Adrenal gland (tissue), 12 donors: ENCODE results near the gene MAN2B2. TPM values are rescaled to one million over a fixed set of nuclear protein-coding genes. Genes with fewer than 3 reads are reported as not detected.

Source experiments
- DNase-seq, 7 donors: peaks; one replicate each; pipeline ENCODE4 v3.0.0-alpha.2; 2019 to 2020
- H3K27ac ChIP-seq, 5 donors: fragments of 200-600 bp; sonication (generic) in 4 of 5; 1 replicate in 3 of 5; 2 replicates in 2 of 5; pipeline versions ENCODE4 v1.5.1 to v1.8.0; 2016 to 2020; ENCODE audit warnings: mild to moderate bottlenecking in 1 of 5
- H3K27me3 ChIP-seq: fragments of 200-600 bp; 2 replicates; pipeline ENCODE4 v1.8.0; 2021
- H3K36me3 ChIP-seq, 2 donors: fragments of 200-600 bp; replicated peaks in 1 of 2; 1 replicate in 1 of 2; 2 replicates in 1 of 2; pipeline versions ENCODE4 v1.5.1 to v1.8.0; 2018 to 2022
- H3K4me1 ChIP-seq, 2 donors: fragments of 200-600 bp; replicated peaks in 1 of 2; 1 replicate in 1 of 2; 2 replicates in 1 of 2; pipeline versions ENCODE4 v1.5.1 to v1.8.0; 2018 to 2021
- H3K4me3 ChIP-seq, 4 donors: fragments of 200-600 bp; sonication (generic) in 3 of 4; one replicate each; pipeline ENCODE4 v1.5.1; 2016 to 2018
- H3K9me3 ChIP-seq, 3 donors: fragments of 200-600 bp; sonication (generic) in 1 of 3; replicated peaks in 1 of 3; 1 replicate in 2 of 3; 2 replicates in 1 of 3; pipeline versions ENCODE4 v1.5.1 to v1.8.0; 2016 to 2021
- POLR2A ChIP-seq, 2 donors: fragments of 450-650 bp; IDR thresholded peaks; one replicate each; pipeline ENCODE4 v1.6.1; 2017; ENCODE audit warnings: antibody characterized with exemption in 2 of 2, mild to moderate bottlenecking in 2 of 2, moderate library complexity in 1 of 2
- WGBS, 4 donors: extraction: QIAGEN DNeasy Blood & Tissue Kit in 2 of 4; methylation state at CpG; one replicate each; pipeline versions ENCODE4 v1.1.5 to v1.1.7; 2013 to 2017; 5-methylcytosine and 5-hydroxymethylcytosine counted together
- intact Hi-C, 2 donors: fragments of 100-400 bp; cut with DNase I; formaldehyde crosslinking; loops; one replicate each; pipeline versions ENCODE4 v1.14.1 to v1.15.0; 2022 to 2023
- polyA plus RNA-seq, 3 donors: library from polyadenylated mRNA; stranded (reverse); fragments of 200-250 nt in 2 of 3; fragments of 350-450 nt in 1 of 3; fragmentation: Illumina TruSeq in 1 of 3; extraction: RNeasy Lipid Tissue Mini Kit (QIAGEN cat#74804) in 1 of 3; gene quantifications; one replicate each; pipeline ENCODE4 v1.2.3, GENCODE V29; 2013 to 2014
- total RNA-seq, 9 donors: library from RNA; depleted of rRNA in 4 of 9; stranded (reverse); fragments of >200 nt in 4 of 9; fragments of 120-200 nt in 1 of 9; fragmentation: NEBNext Ultra II Directional in 1 of 9; extraction: Animal tissue kit (Norgen Biotek cat#: 25700) in 1 of 9; gene quantifications; one replicate each; pipeline versions ENCODE4 v1.1.0 to v1.2.4, GENCODE V29; 2013 to 2023
- TF ChIP-seq, protein P1 (sequence below), 6 experiments: fragments of 450-650 bp in 4 of 6; fragments of 200-600 bp in 2 of 6; sonication (generic) in 1 of 6; IDR thresholded peaks; 1 replicate in 5 of 6; 2 replicates in 1 of 6; pipeline versions ENCODE4 v1.5.1 to v1.8.0; 2016 to 2021; ENCODE audit warnings: antibody characterized with exemption in 6 of 6, mild to moderate bottlenecking in 2 of 6, moderate library complexity in 1 of 6
- donor health status: healthy with polysubstance abuse.
- donor health status: Bipolar disorder and iron deficiency.
- donor health status: DM: yes; HTN: yes; CAD: no.
- donor health status: DM: no; HTN: no; CAD: no.
- donor health status: DM: no; HTN: no; CAD: no.
- donor health status: DM: yes; HTN: yes; CAD: no.

MAN2B2 gene
- total and polyA plus RNA-seq, 12 donors: 9.3 to 50.6 (median 27.7) TPM

DNA sequence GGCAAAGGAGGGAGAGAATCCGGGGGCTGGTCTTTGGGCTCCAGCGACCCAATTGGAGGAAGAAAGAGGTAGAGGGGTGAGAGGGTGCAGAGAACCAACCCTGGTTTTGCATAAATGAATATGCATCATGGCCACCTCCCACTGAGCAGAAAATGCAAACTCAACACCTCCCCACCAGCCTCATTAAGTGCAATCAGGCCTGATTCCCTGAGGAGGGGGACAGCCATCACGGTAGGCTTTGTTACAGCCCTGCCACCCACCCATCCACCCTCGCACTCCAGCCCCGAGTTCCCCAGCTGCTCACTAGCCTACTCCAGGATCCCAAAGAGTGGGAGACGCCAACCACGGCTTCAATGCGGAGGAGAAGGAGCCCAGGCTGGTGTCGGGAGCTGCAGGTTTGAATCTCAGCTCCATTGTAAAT lies 48.3 kb upstream of the MAN2B2 start:
- TF ChIP-seq, protein P1, sequence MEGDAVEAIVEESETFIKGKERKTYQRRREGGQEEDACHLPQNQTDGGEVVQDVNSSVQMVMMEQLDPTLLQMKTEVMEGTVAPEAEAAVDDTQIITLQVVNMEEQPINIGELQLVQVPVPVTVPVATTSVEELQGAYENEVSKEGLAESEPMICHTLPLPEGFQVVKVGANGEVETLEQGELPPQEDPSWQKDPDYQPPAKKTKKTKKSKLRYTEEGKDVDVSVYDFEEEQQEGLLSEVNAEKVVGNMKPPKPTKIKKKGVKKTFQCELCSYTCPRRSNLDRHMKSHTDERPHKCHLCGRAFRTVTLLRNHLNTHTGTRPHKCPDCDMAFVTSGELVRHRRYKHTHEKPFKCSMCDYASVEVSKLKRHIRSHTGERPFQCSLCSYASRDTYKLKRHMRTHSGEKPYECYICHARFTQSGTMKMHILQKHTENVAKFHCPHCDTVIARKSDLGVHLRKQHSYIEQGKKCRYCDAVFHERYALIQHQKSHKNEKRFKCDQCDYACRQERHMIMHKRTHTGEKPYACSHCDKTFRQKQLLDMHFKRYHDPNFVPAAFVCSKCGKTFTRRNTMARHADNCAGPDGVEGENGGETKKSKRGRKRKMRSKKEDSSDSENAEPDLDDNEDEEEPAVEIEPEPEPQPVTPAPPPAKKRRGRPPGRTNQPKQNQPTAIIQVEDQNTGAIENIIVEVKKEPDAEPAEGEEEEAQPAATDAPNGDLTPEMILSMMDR (IDR thresholded peaks at IDR 0.05): no peak
- no peak for TF ChIP-seq POLR2A (IDR thresholded peaks at IDR 0.05)
- H3K27ac ChIP-seq: no peak overlapping the region
- no peaks in the 10 kb centered on the region for H3K4me1 ChIP-seq
- intact Hi-C loops: no loop called here
- H3K27me3 ChIP-seq: no peaks in the 10 kb centered on the region
- no peak for DNase-seq
- 53 to 73% (median 67%) methylated on average over 7 to 9 of the region's 9 CpGs for WGBS, 4 donors
- H3K36me3 ChIP-seq: no peaks in the 10 kb centered on the region
- no peak overlapping the region for H3K4me3 ChIP-seq
- H3K9me3 ChIP-seq: no peaks in the 10 kb centered on the region

- H3K36me3 ChIP-seq: no peaks in the 10 kb centered on the region
- no peaks in the 10 kb centered on the region for H3K9me3 ChIP-seq
- DNase-seq: no peak
- no peaks in the 10 kb centered on the region for H3K27me3 ChIP-seq
- no peak overlapping the region for H3K27ac ChIP-seq
- intact Hi-C loops: no loop called here
- TF ChIP-seq, protein P1 (IDR thresholded peaks at IDR 0.05): no peak
- no peak for TF ChIP-seq POLR2A (IDR thresholded peaks at IDR 0.05)
- 83 to 97% (median 87%) methylated on average over 3 to 8 of the region's 8 CpGs for WGBS, 4 donors
- no peaks in the 10 kb centered on the region for H3K4me1 ChIP-seq
- H3K4me3 ChIP-seq: no peak overlapping the region
These were observed 47.7 kb upstream of the MAN2B2 start for GRCh38 chr4:6527259-6527658.

DNA sequence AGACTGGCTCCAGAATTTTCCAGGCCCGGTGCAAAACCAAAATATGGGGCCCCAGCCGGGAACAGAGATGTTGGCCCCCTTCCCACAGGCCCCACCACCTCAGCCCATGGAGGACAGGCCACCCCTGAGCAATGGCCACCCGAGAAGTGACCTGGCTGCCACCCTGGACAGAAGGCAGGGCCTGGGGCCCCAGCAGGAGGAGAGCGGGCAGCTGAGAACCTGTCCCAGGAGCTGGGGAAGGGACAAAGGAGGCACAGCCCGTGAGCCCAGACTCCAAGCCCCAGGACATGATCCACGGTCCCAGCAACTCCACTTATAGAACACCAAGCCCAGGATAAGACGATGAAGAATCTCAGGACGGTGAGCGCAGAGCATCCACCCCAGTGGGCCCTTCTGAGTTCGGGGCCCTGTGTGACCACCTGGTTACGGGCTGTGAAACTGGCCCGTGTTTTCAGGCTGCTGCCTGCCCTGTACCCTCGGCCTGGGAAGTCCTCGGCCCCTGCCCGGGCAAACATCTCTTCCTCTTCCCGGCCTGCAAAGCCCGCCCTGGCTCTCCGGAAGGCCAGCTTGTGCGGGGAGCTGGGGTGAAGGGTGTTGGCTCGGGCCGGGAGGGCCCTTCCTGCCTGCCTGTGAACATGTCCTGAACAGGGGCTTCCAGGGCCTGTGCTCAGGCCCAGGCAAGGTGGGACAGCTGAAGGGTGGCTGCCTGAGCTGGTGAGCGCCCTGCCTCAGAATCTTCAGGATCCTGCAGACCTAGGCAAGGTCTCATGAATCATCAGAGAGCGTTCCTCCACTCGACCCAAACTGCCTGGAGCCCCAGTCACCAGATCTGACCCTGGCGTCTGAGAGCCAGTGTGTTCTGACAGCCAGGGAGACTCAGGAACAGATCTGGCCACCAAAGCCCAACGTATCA lies 47.0 kb upstream of the MAN2B2 start:
- no peak for TF ChIP-seq POLR2A (IDR thresholded peaks at IDR 0.05)
- TF ChIP-seq, protein P1 (IDR thresholded peaks at IDR 0.05): no peak
- no peak for DNase-seq
- H3K4me1 ChIP-seq: no peaks in the 10 kb centered on the region
- no peaks in the 10 kb centered on the region for H3K9me3 ChIP-seq
- no peaks in the 10 kb centered on the region for H3K36me3 ChIP-seq
- no peak overlapping the region for H3K4me3 ChIP-seq
- no peaks in the 10 kb centered on the region for H3K27me3 ChIP-seq
- 72 to 89% (median 81%) methylated on average over 7 to 26 of the region's 26 CpGs for WGBS, 4 donors
- no peak overlapping the region for H3K27ac ChIP-seq
- intact Hi-C loops: no loop called here

GRCh38 chr4:6529021-6529420 lies 46.0 kb upstream of the MAN2B2 start:
- TF ChIP-seq POLR2A (IDR thresholded peaks at IDR 0.05): no peak
- TF ChIP-seq, protein P1 (IDR thresholded peaks at IDR 0.05): no peak
- intact Hi-C loops: no loop called here
- no peaks in the 10 kb centered on the region for H3K9me3 ChIP-seq
- H3K4me1 ChIP-seq: no peaks in the 10 kb centered on the region
- no peak for DNase-seq
- H3K27me3 ChIP-seq: no peaks in the 10 kb centered on the region
- no peak overlapping the region for H3K4me3 ChIP-seq
- WGBS, 4 donors: 64 to 67% methylated on average over 10 of the region's 10 CpGs; no CpG with 5 or more reads in 2 of the 4 donors
- no peaks in the 10 kb centered on the region for H3K36me3 ChIP-seq
- no peak overlapping the region for H3K27ac ChIP-seq
